ENCODE data around the gene GSK3A. TPM values are rescaled to one million over a fixed set of nuclear protein-coding genes. Genes with fewer than 3 reads are reported as not detected.

The GSK3A gene
- total RNA-seq, 1 donor from 2014 or later = 54.7 TPM

DNA sequence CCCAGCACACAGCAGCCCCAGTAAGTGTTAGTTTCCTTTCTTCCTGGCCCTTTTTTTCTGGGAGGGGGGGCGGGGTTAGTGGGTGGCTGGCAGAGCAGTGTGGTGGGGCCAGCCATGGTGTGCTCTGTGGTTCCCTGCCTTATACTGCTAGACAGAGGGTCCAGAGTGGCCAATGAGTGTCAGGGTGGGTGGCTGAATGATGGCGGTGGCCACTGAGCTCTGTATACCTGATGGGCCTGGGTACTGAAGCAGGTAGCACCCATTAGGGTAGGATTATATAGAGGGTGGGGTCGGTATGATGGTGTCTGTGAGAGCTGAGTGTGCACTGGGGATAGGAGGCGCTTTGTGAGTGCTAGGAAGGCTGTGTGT is 40.4 kb upstream of the GSK3A start:
- no peak overlapping the region for H3K4me3 Mint-ChIP-seq (ENCODE audit: low read depth)
- no peaks in the 10 kb centered on the region for H3K27me3 Mint-ChIP-seq
- no peaks in the 10 kb centered on the region for H3K9me3 Mint-ChIP-seq (ENCODE audit: low read depth)
- no peak overlapping the region for H3K27ac Mint-ChIP-seq
- H3K36me3 Mint-ChIP-seq (ENCODE audit: insufficient read depth) = no peaks in the 10 kb centered on the region
- TF ChIP-seq, protein P1, sequence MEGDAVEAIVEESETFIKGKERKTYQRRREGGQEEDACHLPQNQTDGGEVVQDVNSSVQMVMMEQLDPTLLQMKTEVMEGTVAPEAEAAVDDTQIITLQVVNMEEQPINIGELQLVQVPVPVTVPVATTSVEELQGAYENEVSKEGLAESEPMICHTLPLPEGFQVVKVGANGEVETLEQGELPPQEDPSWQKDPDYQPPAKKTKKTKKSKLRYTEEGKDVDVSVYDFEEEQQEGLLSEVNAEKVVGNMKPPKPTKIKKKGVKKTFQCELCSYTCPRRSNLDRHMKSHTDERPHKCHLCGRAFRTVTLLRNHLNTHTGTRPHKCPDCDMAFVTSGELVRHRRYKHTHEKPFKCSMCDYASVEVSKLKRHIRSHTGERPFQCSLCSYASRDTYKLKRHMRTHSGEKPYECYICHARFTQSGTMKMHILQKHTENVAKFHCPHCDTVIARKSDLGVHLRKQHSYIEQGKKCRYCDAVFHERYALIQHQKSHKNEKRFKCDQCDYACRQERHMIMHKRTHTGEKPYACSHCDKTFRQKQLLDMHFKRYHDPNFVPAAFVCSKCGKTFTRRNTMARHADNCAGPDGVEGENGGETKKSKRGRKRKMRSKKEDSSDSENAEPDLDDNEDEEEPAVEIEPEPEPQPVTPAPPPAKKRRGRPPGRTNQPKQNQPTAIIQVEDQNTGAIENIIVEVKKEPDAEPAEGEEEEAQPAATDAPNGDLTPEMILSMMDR (IDR thresholded peaks at IDR 0.05; ENCODE audit: unreplicated experiment) = no peak
- H3K4me1 Mint-ChIP-seq (ENCODE audit: low read depth) = peaks cover 39% of the 10 kb centered on the region
- no peak for DNase-seq (ENCODE audit: low spot score, unreplicated experiment)

DNA sequence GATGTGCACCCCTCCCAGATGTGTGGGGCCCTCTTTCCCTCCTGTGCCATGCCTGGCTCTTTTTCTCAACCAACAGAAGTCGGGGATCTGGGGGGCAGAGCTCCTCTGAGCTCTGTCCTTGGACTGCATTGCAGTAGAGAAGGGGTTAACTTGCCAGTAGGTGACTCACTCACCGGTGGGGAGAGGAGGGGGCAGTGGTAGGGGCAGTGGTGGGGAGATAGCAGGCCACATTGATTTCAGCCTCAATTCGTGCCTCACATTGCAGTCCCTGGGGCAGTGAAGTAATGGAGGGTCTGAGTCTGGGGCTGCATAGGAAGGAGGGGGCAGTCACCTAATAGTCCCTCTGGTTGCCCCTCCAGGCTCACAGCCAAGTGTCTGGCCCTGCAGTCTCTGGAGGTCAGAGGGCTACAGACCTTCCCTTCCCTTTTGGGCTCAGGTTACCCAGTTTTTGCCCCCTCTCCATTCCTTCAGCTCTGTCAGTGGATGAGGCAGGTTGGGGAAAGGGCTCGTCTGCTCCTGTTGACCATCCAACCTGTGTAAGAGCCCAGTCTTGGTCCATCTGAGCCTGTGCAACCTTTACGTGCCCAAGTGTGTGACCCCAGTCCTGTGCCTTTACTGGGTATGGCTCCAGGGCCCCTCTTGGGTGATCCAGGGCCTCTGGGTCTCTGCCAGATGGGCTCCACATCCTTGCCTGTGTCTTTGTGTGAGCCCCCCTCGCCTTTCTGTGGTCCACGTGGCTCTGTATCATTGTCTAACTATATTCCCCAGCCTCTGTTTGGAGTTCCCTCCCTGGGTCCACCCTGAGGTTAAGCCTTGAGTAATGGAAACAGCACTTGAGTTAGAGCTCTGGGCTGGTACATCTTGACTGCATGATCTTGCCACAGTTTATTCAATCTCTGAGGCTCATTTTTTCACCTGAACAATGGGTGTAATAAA is 39.7 kb upstream of the GSK3A start:
- Mint-ChIP-seq H3K36me3 (ENCODE audit: insufficient read depth) (no peaks in the 10 kb centered on the region), H3K4me3 (ENCODE audit: low read depth) (no peak overlapping the region), H3K9me3 (ENCODE audit: low read depth) (no peaks in the 10 kb centered on the region), H3K4me1 (ENCODE audit: low read depth) (peaks cover 39% of the 10 kb centered on the region), H3K27ac (peak overlapping the region; percentile 92), H3K27me3 (no peaks in the 10 kb centered on the region)
- TF ChIP-seq, protein P1 (IDR thresholded peaks at IDR 0.05; ENCODE audit: unreplicated experiment) = no peak
- no peak for DNase-seq (ENCODE audit: low spot score, unreplicated experiment)

DNA sequence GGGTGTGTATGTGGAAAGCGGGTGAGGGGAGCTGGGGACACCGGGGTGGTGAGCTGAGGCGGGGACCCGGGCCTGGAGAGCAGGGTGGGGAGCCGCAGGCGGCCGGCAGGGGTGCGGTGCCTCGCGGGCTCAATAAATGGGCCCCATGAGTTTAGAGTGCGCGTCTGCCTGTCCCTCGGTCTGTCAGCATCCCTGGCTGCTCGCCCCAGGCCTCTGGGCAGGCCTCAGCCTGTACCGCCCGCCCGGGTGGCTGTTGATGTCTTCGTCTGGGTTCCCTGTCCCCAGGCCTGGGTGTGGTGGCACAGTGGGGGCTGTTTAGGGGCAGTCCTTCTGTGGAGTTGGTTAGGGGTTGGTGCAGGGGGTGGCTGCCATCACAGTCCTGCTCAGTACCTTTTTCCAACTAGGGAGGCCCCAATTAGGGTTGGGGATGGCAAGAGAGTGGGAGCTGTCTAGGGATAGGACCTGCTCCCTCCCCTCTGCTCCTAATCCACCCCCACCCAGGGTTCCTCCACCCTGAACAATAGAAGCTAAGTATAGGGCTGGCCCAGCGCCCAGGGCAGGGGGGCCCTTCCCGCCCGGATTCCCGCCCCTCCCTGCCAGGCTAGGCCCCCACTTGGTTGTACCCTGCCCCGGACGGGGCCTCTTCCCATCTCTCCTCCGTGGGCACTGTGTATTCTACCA is 38.9 kb upstream of the GSK3A start:
- Mint-ChIP-seq H3K4me3 (ENCODE audit: low read depth) (no peak overlapping the region), H3K27me3 (no peaks in the 10 kb centered on the region), H3K36me3 (ENCODE audit: insufficient read depth) (no peaks in the 10 kb centered on the region), H3K9me3 (ENCODE audit: low read depth) (no peaks in the 10 kb centered on the region), H3K27ac (peak overlapping the region; percentile 92), H3K4me1 (ENCODE audit: low read depth) (peaks cover 39% of the 10 kb centered on the region)
- no peak for DNase-seq (ENCODE audit: low spot score, unreplicated experiment)
- TF ChIP-seq, protein P1 (IDR thresholded peaks at IDR 0.05; ENCODE audit: unreplicated experiment) = peak; percentile 9

DNA sequence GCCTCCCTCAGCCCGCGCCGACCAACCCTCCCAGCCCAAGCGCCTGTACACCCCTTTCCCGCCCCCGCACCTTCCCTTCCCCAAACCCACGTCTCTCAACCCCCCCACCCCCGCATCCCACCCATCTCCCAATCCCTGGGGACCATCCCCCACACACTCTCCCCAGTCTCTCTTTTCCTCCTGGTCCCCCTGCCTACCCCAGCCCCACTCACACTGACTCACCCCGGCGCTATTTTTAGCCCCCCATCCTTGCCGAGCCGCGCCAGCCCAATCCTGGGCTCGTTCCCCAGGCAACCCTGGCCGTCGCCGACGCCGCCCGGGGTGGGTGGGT is 38.4 kb upstream of the GSK3A start:
- peaks cover 3% of the 10 kb centered on the region for H3K36me3 Mint-ChIP-seq (ENCODE audit: insufficient read depth)
- H3K9me3 Mint-ChIP-seq (ENCODE audit: low read depth) = no peaks in the 10 kb centered on the region
- peaks cover 34% of the 10 kb centered on the region for H3K4me1 Mint-ChIP-seq (ENCODE audit: low read depth)
- DNase-seq (ENCODE audit: low spot score, unreplicated experiment) = no peak
- TF ChIP-seq, protein P1 (IDR thresholded peaks at IDR 0.05; ENCODE audit: unreplicated experiment) = no peak
- H3K4me3 Mint-ChIP-seq (ENCODE audit: low read depth) = no peak overlapping the region
- H3K27me3 Mint-ChIP-seq = no peaks in the 10 kb centered on the region
- no peak overlapping the region for H3K27ac Mint-ChIP-seq

DNA sequence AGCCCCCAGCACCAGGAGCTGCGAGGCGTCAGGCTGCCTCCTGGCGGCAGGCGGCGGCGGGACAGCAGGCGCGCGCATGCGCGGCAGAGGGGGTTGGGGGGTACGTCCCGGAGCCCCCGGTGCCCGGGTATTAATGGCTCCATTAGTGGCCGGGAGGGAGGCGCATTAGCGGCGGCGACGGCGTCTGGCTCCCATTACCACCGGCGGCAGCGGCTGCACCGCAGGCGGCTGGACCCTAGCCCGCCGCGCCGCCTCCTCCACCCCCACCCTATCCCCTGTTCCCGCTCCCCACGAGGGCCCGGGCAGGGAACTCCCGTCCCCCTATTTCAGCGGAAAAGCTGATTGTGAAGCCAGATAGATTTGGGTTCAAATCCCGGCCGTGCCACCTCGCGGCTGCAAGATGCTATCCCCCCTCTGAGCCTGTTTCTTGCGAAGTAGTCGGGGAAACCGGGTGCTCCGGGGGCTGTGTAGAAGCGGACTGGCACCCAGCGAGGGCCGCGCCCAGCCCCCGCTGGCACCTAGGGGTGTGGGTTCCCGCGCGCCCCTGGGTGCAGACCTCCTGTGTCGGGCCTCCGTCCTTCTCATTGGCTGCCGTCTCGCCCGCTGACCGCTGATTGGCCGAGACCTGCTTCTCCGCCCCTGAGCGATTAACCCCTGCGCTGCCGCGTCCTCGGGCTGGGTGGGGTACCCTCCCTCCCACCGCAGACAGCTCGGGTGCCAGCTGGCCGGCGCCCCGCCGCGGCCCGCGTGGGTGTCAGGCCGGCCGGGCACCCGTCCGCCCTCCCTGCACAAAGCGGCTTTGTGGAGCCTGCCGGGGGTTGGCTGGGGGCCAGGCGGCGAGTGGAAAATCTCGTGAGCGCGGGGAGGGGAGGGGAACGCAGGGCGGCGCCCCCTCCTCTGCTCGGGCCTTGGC is 37.8 kb upstream of the GSK3A start:
- TF ChIP-seq, protein P1 (IDR thresholded peaks at IDR 0.05; ENCODE audit: unreplicated experiment) = peak; percentile 93
- peak; percentile 79 for DNase-seq (ENCODE audit: low spot score, unreplicated experiment)
- Mint-ChIP-seq H3K4me1 (ENCODE audit: low read depth) (peaks cover 31% of the 10 kb centered on the region), H3K27ac (peak overlapping the region; percentile 93), H3K4me3 (ENCODE audit: low read depth) (peak overlapping the region; percentile 89), H3K9me3 (ENCODE audit: low read depth) (no peaks in the 10 kb centered on the region), H3K36me3 (ENCODE audit: insufficient read depth) (peaks cover 4% of the 10 kb centered on the region), H3K27me3 (no peaks in the 10 kb centered on the region)
